SK-N-MC (cell line): ENCODE measurements around the gene ADAP1.

Experiments used
- EZH2 ChIP-seq: fragments of 200-600 bp; sonication (generic); IDR thresholded peaks from one replicate; pipeline ENCODE4 v1.6.1; 2017; ENCODE audit warnings: antibody characterized with exemption
- POLR2AphosphoS5 ChIP-seq: IDR thresholded peaks from 2 replicates; pipeline ENCODE4 v1.6.1; 2012; ENCODE audit warnings: mild to moderate bottlenecking, low read depth, low read length, borderline replicate concordance

GRCh38 chr7:893686-894085, 60.8 kb downstream of the ADAP1 start:
- TF ChIP-seq EZH2 (no peak), POLR2AphosphoS5 (no peak)
